Activated CD4-positive, alpha-beta T cell treated with anti-CD3 and anti-CD28 coated beads, Interleukin-2, Interleukin-4, amounts not matched to agents 100 ng/mL and 50 ng/mL, durations not matched to agents 16 hours and 8 hours (primary cell): Measurements from ENCODE around the gene IGSF9B.
"Not testable (repeated sequence)": the region's sequence is repeated elsewhere in the genome, so short reads cannot be mapped to it uniquely, and the experiment has no call there.

ENCODE experiments used
- DNase-seq: peaks from one replicate; pipeline ENCODE4 v3.0.0-alpha.2; 2020; ENCODE audit warnings: low spot score

The IGSF9B gene

GRCh38 chr11:133956650-133957633 lies at the start of gene IGSF9B:
Gene IGSF9B, minus strand, starts transcription at chr11:133956968. Its CDS starts 214 bp downstream, at chr11:133956754.
- DNase-seq, result peak; percentile 91

- DNase-seq, result no peak
Observed at GRCh38 chr11:134004496-134005172, 47.9 kb upstream of the IGSF9B start.

- DNase-seq, result no peak
Observed at GRCh38 chr11:134003792-134004495, 47.2 kb upstream of the IGSF9B start.

GRCh38 chr11:134002819-134003218 lies 46.1 kb upstream of the IGSF9B start:
- not testable (repeated sequence) for DNase-seq

GRCh38 chr11:134002338-134002737 lies 45.6 kb upstream of the IGSF9B start:
- DNase-seq, result not testable (repeated sequence)

- DNase-seq, result no peak
Observed at GRCh38 chr11:134001596-134001995, 44.8 kb upstream of the IGSF9B start.

GRCh38 chr11:134001088-134001487 lies 44.3 kb upstream of the IGSF9B start:
- no peak for DNase-seq

GRCh38 chr11:133999355-133999754 lies 42.6 kb upstream of the IGSF9B start:
- DNase-seq, result no peak

GRCh38 chr11:133997554-133997953 lies 40.8 kb upstream of the IGSF9B start:
- no peak for DNase-seq

- DNase-seq, result no peak
Observed at GRCh38 chr11:133996671-133997070, 39.9 kb upstream of the IGSF9B start.

- no peak for DNase-seq
Observed at GRCh38 chr11:133995066-133995465, 38.3 kb upstream of the IGSF9B start.

GRCh38 chr11:133993921-133994320 lies 37.2 kb upstream of the IGSF9B start:
- DNase-seq, result no peak

- no peak for DNase-seq
Observed at GRCh38 chr11:133993107-133993506, 36.3 kb upstream of the IGSF9B start.

- no peak for DNase-seq
Observed at GRCh38 chr11:133992121-133992520, 35.4 kb upstream of the IGSF9B start.

- no peak for DNase-seq
Observed at GRCh38 chr11:133991101-133991500, 34.3 kb upstream of the IGSF9B start.

- DNase-seq, result no peak
Observed at GRCh38 chr11:133990501-133990900, 33.7 kb upstream of the IGSF9B start.

GRCh38 chr11:133988686-133989410 lies 32.1 kb upstream of the IGSF9B start:
- DNase-seq, result no peak

GRCh38 chr11:133987171-133987570 lies 30.4 kb upstream of the IGSF9B start:
- no peak for DNase-seq

- DNase-seq, result no peak
Observed at GRCh38 chr11:133985981-133986944, 29.5 kb upstream of the IGSF9B start.

GRCh38 chr11:133984828-133985227 lies 28.1 kb upstream of the IGSF9B start:
- no peak for DNase-seq
